Measurements from ENCODE around the gene SMAGP. TPM values are rescaled to one million over a fixed set of nuclear protein-coding genes. Genes with fewer than 3 reads are reported as not detected.
A peak's percentile ranks its signal among the peaks of the same experiment; 100 is the strongest.

Gene SMAGP
- total RNA-seq (2016; rRNA removed; fragmentation: Illumina TruSeq; extraction: Trizol), result 9.2 and 9.4 TPM in 2 replicates
- 8.8 and 9.7 TPM in 2 replicates for total RNA-seq (2016; cell fraction: cytosol; rRNA removed; fragmentation: Illumina TruSeq; extraction: Trizol; ENCODE audit: low read depth)
- total RNA-seq (2016; cell fraction: insoluble cytoplasmic fraction; rRNA removed; fragmentation: Illumina TruSeq; extraction: Trizol), result 9.1 and 13.6 TPM in 2 replicates
- total RNA-seq (2016; cell fraction: membrane; rRNA removed; fragmentation: Illumina TruSeq; extraction: Trizol), result 14.6 and 18.5 TPM in 2 replicates
- total RNA-seq (2016; cell fraction: nucleus; rRNA removed; fragmentation: Illumina TruSeq; extraction: Trizol), result 7.2 and 9.3 TPM in 2 replicates
- 9.0 and 9.2 TPM in 2 replicates for polyA plus RNA-seq (2011; rRNA removed)
- polyA plus RNA-seq (2011; cell fraction: cytosol; rRNA removed), result 6.6 and 9.5 TPM in 2 replicates
- 2.7 and 5.8 TPM in 2 replicates for polyA plus RNA-seq (2011; cell fraction: nucleus; rRNA removed)
- polyA plus RNA-seq (2012), result 4.8 and 5.7 TPM in 2 replicates
- 18.2 and 25.0 TPM in 2 replicates for polyA plus RNA-seq (2016; cell fraction: cytosol; fragmentation: Illumina TruSeq; extraction: Trizol; ENCODE audit: low read depth)
- 16.4 and 20.9 TPM in 2 replicates for polyA plus RNA-seq (2016; cell fraction: insoluble cytoplasmic fraction; fragmentation: Illumina TruSeq; extraction: Trizol; ENCODE audit: low read depth)
- 27.7 and 33.2 TPM in 2 replicates for polyA plus RNA-seq (2016; cell fraction: membrane; fragmentation: Illumina TruSeq; extraction: Trizol; ENCODE audit: low read depth)
- 13.7 and 15.1 TPM in 2 replicates for polyA plus RNA-seq (2016; cell fraction: nucleus; fragmentation: Illumina TruSeq; extraction: Trizol; ENCODE audit: insufficient read depth, low read depth)
- polyA minus RNA-seq (2011; rRNA and poly(A)+ RNA removed; ENCODE audit: low replicate concordance), result 6.2 and 13.0 TPM in 2 replicates
- 1.6 and 1.8 TPM in 2 replicates for polyA minus RNA-seq (2011; cell fraction: cytosol; rRNA and poly(A)+ RNA removed)
- polyA minus RNA-seq (2011; cell fraction: nucleus; rRNA and poly(A)+ RNA removed), result 3.0 and 3.2 TPM in 2 replicates
- Bru-seq, nascent RNA, result percentile 47 among the genes with signal in this experiment
- percentile 51 among the genes with signal in this experiment for BruChase-seq, experiment 1, labeled RNA remaining after a 6-hour chase
- BruChase-seq, experiment 2, labeled RNA remaining after a 2-hour chase, result percentile 48 among the genes with signal in this experiment
- long read RNA-seq, experiment 1, transcript SMAGP-203 (4 exons, 2,350 nt), result major isoform, 5 of 8 reads
- long read RNA-seq, experiment 1, partial matches to known transcripts, result 0 of 8 reads
- long read RNA-seq, experiment 1, other reads (novel, unspliced or antisense), result 2 of 8 reads
- long read RNA-seq, experiment 2, transcript SMAGP-203 (4 exons, 2,350 nt), result major isoform, 10 of 25 reads
- long read RNA-seq, experiment 2, transcript SMAGP-205 (3 exons, 1,518 nt), result minor isoform, 9 of 25 reads
- long read RNA-seq, experiment 2, partial matches to known transcripts, result 1 of 25 reads
- long read RNA-seq, experiment 2, other reads (novel, unspliced or antisense), result 1 of 25 reads

GRCh38 chr12:51270067-51270950, at the start of gene SMAGP:
Gene SMAGP (minus strand): TSS chr12:51270415. CDS start chr12:51269278, 1,137 bp downstream.
- ATAC-seq (peak; percentile 83), FAIRE-seq (peak; percentile 48), DNase-seq (ENCODE audit: low spot score) (peak; percentile 56)
- ChIA-PET CTCF (ENCODE audit: low intra/inter-chr PET ratio, low total read pairs) (interaction anchor here (2.7 kb wide), 1 partner anchor 71 kb away, joined by 22 read pairs; no protein-coding TSS in a partner anchor), POLR2A (interaction anchor here (0.7 to 2.4 kb wide), 6 partner anchors 32 to 553 kb away, joined by 3 to 20 read pairs (median 3); partner anchors contain the start of genes CSRNP2 and DAZAP2)
- WGBS (ENCODE audit: low lambda C conversion rate), result under 1% methylated on average over 40 of the region's 83 CpGs
- Histone ChIP-seq H3K36me3 (replicated peaks in 1 of 2; ENCODE audit: control insufficient read depth in 1 of 2, insufficient read depth in 2 of 2, low read length in 2 of 2) (no peaks in the 10 kb centered on the region; a peak in 1 of 5 replicates), H3K9me3 (ENCODE audit: low read length) (no peaks in the 10 kb centered on the region), H3K4me2 (ENCODE audit: low read depth, low read length) (peak within 1 kb of the TSS; percentile 93), H4K20me1 (ENCODE audit: insufficient read depth, low read length) (no peaks in the 10 kb centered on the region), H3K9ac (ENCODE audit: insufficient read depth, low read depth, low read length) (peak within 1 kb of the TSS; percentile 55), H3K4me1 (ENCODE audit: insufficient read depth, low read length) (peaks cover 25% of the 10 kb centered on the region), H3K4me3 (replicated peaks in 1 of 3; ENCODE audit: insufficient read depth in 1 of 3, low read depth in 2 of 3, low read length in 3 of 3) (peak within 1 kb of the TSS; percentile 67 to 78 (median 69)), H3K27me3 (ENCODE audit: control insufficient read depth in 1 of 2, insufficient read depth in 2 of 2, low read length in 2 of 2) (no peaks in the 10 kb centered on the region), H2AFZ (ENCODE audit: low read length) (peak within 1 kb of the TSS; percentile 71), H3K79me2 (ENCODE audit: insufficient read depth, low read length) (no peaks in the 10 kb centered on the region), H3K27ac (ENCODE audit: extremely low read length, insufficient read depth, low read length) (peak within 1 kb of the TSS; percentile 70)
- TSS peak; percentile 85 for BruUV-seq (replicated peaks)
- in situ Hi-C loops (cut with HindIII; ENCODE audit: extremely low pct_ligation_motif_present, low pct_unique_long_range_greater_than_20kb), result no loop called here
- intact Hi-C loops (cut with micrococcal nuclease; ENCODE audit: unreplicated experiment), result no loop called here
- TF ChIP-seq TIGD3 (CRISPR knock-in tag; IDR thresholded peaks at IDR 0.05; ENCODE audit: borderline replicate concordance), result no peak
- TF ChIP-seq SATB2 (CRISPR knock-in tag; IDR thresholded peaks at IDR 0.05), result no peak
- TF ChIP-seq ASH2L (IDR thresholded peaks at IDR 0.05; ENCODE audit: insufficient read length, low read depth, low read length), result peak; percentile 22
- TF ChIP-seq DNMT3B (CRISPR knock-in tag; conservative IDR thresholded peaks at IDR 0.05), result no peak
- TF ChIP-seq HINFP (CRISPR knock-in tag; IDR thresholded peaks at IDR 0.05; ENCODE audit: low read depth), result peak; percentile 60; the same call in 1 of the 2 replicates
- TF ChIP-seq MAFF (IDR thresholded peaks at IDR 0.05; ENCODE audit: low read depth, low read length), result no peak
- TF ChIP-seq TP53 (CRISPR knock-in tag; conservative IDR thresholded peaks at IDR 0.05), result no peak
- no peak for TF ChIP-seq SIX1 (CRISPR knock-in tag; IDR thresholded peaks at IDR 0.05; ENCODE audit: borderline replicate concordance)
- no peak for TF ChIP-seq MLXIP (CRISPR knock-in tag; IDR thresholded peaks at IDR 0.05; ENCODE audit: borderline replicate concordance)
- no peak for TF ChIP-seq ELF4 (CRISPR knock-in tag; IDR thresholded peaks at IDR 0.05; ENCODE audit: borderline replicate concordance)

All from HepG2 (cell line).